Measurements from ENCODE around the gene TPCN1. TPM values are rescaled to one million over a fixed set of nuclear protein-coding genes. Genes with fewer than 3 reads are reported as not detected.

The TPCN1 gene
- total RNA-seq, 2 donors from 2014 or later = 45.1 to 78.4 TPM

DNA sequence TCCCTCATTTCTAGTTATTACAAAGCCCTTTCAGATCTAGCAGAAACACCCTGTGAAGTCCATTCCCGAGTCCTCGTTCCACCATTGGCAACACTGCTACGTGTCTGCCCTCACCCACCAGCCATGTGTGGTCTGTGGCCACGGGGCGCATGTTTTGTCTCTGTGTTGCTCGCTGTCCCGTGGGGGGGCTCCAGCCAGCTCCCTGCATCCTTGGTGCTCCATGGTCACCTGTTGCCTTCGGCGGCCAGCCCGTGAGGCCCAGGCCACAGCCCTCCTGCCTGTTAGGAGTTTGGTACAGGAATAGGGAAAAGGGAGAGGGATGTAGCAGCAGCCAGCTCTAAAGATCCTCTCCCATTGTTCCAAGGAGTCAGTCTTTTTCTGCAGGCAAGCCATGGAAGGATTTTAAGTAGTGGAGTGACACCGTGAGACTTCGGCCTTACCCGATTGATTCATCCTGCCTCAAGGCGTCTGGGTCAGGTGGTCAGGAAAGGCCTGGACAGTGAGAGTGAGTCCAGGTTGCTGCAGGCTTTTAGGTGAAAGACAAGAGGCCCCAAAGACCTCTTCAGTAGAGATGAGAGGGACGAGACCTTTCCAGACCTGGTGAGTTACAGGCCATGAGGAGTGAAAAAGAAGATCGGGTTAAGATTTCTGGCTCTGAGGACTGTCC lies 30.3 kb downstream of the TPCN1 start:
- H3K36me3 ChIP-seq (replicated peaks in 1 of 2; ENCODE audit: insufficient read depth in 1 of 2, low read depth in 2 of 2) = no peaks in the 10 kb centered on the region
- no peak for DNase-seq
- TF ChIP-seq, protein P1, sequence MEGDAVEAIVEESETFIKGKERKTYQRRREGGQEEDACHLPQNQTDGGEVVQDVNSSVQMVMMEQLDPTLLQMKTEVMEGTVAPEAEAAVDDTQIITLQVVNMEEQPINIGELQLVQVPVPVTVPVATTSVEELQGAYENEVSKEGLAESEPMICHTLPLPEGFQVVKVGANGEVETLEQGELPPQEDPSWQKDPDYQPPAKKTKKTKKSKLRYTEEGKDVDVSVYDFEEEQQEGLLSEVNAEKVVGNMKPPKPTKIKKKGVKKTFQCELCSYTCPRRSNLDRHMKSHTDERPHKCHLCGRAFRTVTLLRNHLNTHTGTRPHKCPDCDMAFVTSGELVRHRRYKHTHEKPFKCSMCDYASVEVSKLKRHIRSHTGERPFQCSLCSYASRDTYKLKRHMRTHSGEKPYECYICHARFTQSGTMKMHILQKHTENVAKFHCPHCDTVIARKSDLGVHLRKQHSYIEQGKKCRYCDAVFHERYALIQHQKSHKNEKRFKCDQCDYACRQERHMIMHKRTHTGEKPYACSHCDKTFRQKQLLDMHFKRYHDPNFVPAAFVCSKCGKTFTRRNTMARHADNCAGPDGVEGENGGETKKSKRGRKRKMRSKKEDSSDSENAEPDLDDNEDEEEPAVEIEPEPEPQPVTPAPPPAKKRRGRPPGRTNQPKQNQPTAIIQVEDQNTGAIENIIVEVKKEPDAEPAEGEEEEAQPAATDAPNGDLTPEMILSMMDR (IDR thresholded peaks at IDR 0.05) = no peak
- TF ChIP-seq POLR2A (IDR thresholded peaks at IDR 0.05) = no peak
- H3K27me3 ChIP-seq = no peaks in the 10 kb centered on the region
- peaks cover 36% of the 10 kb centered on the region for H3K4me1 ChIP-seq
- ATAC-seq = no peak
- H3K27ac ChIP-seq = no peak overlapping the region
- WGBS, 2 donors = 94 to 95% methylated on average over 13 to 16 of the region's 16 CpGs
- no peaks in the 10 kb centered on the region for H3K9me3 ChIP-seq
- no peak overlapping the region for H3K4me3 ChIP-seq
- intact Hi-C loops (cut with DNase I) = no loop called here

DNA sequence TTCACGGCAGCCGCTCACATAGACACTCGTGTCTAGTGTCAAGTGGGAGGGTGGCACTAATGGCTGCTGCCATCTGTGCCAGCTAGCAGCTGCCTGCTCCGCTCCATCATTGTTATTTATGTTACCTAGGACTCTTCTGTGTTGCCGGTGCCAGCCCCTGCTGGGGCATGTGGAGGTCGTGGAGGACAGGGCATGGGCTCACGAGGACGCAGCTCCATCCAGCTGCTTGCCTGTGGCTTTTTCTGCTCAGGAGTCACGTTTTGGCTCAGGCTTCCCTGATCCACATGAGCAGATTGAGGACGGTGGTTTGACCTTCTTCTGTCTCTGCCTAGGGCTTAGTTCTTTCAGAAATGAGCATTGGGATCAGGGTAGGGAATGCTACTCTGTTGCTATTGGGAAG lies 31.2 kb downstream of the TPCN1 start:
- TF ChIP-seq, protein P1 (IDR thresholded peaks at IDR 0.05) = no peak
- no peak for TF ChIP-seq POLR2A (IDR thresholded peaks at IDR 0.05)
- Histone ChIP-seq H3K36me3 (replicated peaks in 1 of 2; ENCODE audit: insufficient read depth in 1 of 2, low read depth in 2 of 2) (no peaks in the 10 kb centered on the region), H3K4me3 (no peak overlapping the region), H3K9me3 (no peaks in the 10 kb centered on the region), H3K4me1 (peaks cover 27% of the 10 kb centered on the region), H3K27ac (no peak overlapping the region), H3K27me3 (no peaks in the 10 kb centered on the region)
- WGBS, 2 donors = 95 to 97% methylated on average over 3 to 10 of the region's 10 CpGs
- DNase-seq (no peak), ATAC-seq (no peak)
- intact Hi-C loops (cut with DNase I) = no loop called here

DNA sequence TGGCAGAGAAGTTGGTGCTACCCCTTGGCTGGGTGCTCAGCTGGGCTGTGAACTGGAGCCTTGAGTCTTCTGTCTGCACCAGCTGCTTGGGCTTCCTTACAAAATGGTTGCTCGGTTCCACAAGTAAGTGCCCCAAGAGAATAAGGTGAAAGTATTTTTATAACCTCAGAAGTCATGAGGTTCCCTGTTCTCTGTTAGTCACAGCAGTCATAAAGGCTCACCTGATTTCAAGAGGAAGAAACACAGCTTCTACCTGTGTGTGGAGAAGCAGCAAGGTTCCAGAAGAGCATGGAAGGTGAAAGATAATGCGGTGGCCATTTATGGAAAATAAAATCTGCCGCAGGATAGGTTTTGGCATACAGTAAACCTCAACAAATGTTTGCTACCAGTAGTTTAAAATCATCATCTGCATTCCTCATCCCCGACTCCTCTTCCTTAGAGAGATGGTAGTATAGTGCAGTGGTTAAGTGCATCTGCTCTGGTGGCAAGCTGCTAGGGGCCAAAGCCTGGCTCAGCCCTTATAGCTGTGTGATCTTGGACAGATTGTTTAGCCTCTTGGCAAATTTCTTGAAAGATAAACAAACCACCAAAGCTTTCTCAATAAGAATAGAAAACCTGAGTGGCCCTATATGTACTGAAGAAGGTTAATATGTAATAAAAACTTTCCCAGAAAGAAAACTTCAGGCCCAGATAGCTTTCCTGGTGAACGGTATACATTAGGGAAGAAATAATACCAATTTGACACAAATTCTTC lies 32.4 kb downstream of the TPCN1 start:
- Histone ChIP-seq H3K4me1 (peaks cover 21% of the 10 kb centered on the region), H3K27ac (peak overlapping the region in 1 of 4 donors; percentile 36), H3K27me3 (no peaks in the 10 kb centered on the region), H3K9me3 (no peaks in the 10 kb centered on the region), H3K4me3 (no peak overlapping the region), H3K36me3 (replicated peaks in 1 of 2; ENCODE audit: insufficient read depth in 1 of 2, low read depth in 2 of 2) (no peaks in the 10 kb centered on the region)
- ATAC-seq (no peak), DNase-seq (no peak)
- intact Hi-C loops (cut with DNase I) = no loop called here
- 81 to 89% methylated on average over 5 of the region's 5 CpGs for WGBS, 2 donors
- no peak for TF ChIP-seq POLR2A (IDR thresholded peaks at IDR 0.05)
- TF ChIP-seq, protein P1 (IDR thresholded peaks at IDR 0.05) = no peak

DNA sequence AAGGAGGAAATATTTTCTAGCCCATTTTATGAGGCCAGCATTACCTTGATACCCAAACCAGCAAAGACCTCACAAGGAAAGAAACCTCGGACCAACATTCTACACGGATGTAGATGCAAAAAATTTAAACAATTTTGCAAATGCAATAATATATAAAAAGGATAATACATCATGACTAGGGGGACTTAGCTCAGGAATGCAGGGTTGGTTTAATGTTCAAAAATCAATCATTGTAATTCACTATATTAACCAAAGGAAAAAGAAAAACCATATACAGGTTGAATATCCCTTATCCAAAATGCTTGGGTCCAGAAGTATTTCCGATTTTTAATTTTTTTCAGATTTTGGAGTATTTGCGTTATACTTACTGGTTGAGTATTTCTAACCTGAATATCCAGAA lies 33.0 kb downstream of the TPCN1 start:
- TF ChIP-seq, protein P1 (IDR thresholded peaks at IDR 0.05) = no peak
- no peak for TF ChIP-seq POLR2A (IDR thresholded peaks at IDR 0.05)

More for the DNA sequence above, 33.0 kb downstream of the TPCN1 start:
- Histone ChIP-seq H3K27me3 (no peaks in the 10 kb centered on the region), H3K27ac (peak overlapping the region in 1 of 4 donors; percentile 36), H3K4me1 (peaks cover 21% of the 10 kb centered on the region), H3K4me3 (no peak overlapping the region), H3K36me3 (replicated peaks in 1 of 2; ENCODE audit: insufficient read depth in 1 of 2, low read depth in 2 of 2) (no peaks in the 10 kb centered on the region), H3K9me3 (no peaks in the 10 kb centered on the region)
- ATAC-seq (no peak), DNase-seq (no peak)
- WGBS, 2 donors = 94 to 96% methylated on average over 4 of the region's 4 CpGs
- intact Hi-C loops (cut with DNase I) = no loop called here
